HL-60 (cell line): ENCODE measurements around the gene HINT1.

ENCODE experiments used
- DNase-seq, 2 experiments: peaks; one replicate each; pipeline ENCODE4 v3.0.0-alpha.2; 2010 to 2020; ENCODE audit warnings: low read depth in 1 of 2, low spot score in 1 of 2
- H3K27ac ChIP-seq: fragments of 250-450 bp; sonication (Bioruptor Pico); replicated peaks from 2 replicates; pipeline ENCODE4 v1.5.1; 2020; ENCODE audit warnings: mild to moderate bottlenecking, moderate library complexity
- H3K27me3 ChIP-seq: fragments of 250-450 bp; sonication (Bioruptor Pico); 2 replicates; pipeline ENCODE4 v1.5.1; 2021; ENCODE audit warnings: mild to moderate bottlenecking, moderate library complexity; ENCODE audit not compliant: insufficient read depth, poor library complexity, severe bottlenecking
- H3K4me3 ChIP-seq: replicated peaks from 2 replicates; pipeline ENCODE4 v1.5.1; 2011; ENCODE audit warnings: mild to moderate bottlenecking, control low read depth, low read length; ENCODE audit not compliant: insufficient read depth
- GABPA ChIP-seq: IDR thresholded peaks from 2 replicates; pipeline ENCODE4 v1.6.1; 2012; ENCODE audit warnings: low read depth
- POLR2AphosphoS5 ChIP-seq: IDR thresholded peaks from 2 replicates; pipeline ENCODE4 v1.6.1; 2012; ENCODE audit warnings: low read depth
- SPI1 ChIP-seq: IDR thresholded peaks from 2 replicates; pipeline ENCODE4 v1.6.1; 2012; ENCODE audit warnings: low read depth, mild to moderate bottlenecking, borderline replicate concordance
- TF ChIP-seq, protein P1 (sequence below): IDR thresholded peaks from one replicate; pipeline ENCODE4 v1.5.1; 2011; ENCODE audit warnings: low read length, control low read depth, inconsistent platforms; ENCODE audit not compliant: insufficient read depth
- TF ChIP-seq, protein P2 (sequence below): IDR thresholded peaks from 2 replicates; pipeline ENCODE4 v1.6.1; 2012; ENCODE audit warnings: low read depth; ENCODE audit not compliant: insufficient replicate concordance

HINT1 gene

DNA sequence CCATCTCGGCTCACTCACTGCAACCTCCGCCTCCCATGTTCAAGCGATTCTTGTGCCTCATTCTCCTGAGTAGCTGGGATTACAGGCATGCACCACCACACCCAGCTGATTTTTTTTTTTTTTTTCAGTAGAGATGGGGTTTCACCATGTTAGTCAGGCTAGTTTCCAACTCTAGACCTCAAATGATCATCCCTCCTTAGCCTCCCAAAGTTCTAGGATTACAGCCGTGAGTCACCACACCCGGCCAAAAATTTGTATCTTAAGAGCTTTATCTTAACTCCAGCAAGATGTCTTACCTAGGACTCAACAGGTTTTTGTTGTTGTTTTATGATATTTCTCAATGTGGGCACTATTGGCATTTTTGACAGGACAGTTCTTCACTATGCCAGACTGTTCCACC, 33.6 kb upstream of the HINT1 start:
- no peak for DNase-seq
- Histone ChIP-seq H3K4me3 (no peak overlapping the region), H3K27me3 (no peaks in the 10 kb centered on the region), H3K27ac (no peak overlapping the region)
- TF ChIP-seq, protein P1, sequence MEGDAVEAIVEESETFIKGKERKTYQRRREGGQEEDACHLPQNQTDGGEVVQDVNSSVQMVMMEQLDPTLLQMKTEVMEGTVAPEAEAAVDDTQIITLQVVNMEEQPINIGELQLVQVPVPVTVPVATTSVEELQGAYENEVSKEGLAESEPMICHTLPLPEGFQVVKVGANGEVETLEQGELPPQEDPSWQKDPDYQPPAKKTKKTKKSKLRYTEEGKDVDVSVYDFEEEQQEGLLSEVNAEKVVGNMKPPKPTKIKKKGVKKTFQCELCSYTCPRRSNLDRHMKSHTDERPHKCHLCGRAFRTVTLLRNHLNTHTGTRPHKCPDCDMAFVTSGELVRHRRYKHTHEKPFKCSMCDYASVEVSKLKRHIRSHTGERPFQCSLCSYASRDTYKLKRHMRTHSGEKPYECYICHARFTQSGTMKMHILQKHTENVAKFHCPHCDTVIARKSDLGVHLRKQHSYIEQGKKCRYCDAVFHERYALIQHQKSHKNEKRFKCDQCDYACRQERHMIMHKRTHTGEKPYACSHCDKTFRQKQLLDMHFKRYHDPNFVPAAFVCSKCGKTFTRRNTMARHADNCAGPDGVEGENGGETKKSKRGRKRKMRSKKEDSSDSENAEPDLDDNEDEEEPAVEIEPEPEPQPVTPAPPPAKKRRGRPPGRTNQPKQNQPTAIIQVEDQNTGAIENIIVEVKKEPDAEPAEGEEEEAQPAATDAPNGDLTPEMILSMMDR: no peak
- TF ChIP-seq SPI1: no peak
- TF ChIP-seq GABPA: no peak
- TF ChIP-seq POLR2AphosphoS5: no peak
- TF ChIP-seq, protein P2, sequence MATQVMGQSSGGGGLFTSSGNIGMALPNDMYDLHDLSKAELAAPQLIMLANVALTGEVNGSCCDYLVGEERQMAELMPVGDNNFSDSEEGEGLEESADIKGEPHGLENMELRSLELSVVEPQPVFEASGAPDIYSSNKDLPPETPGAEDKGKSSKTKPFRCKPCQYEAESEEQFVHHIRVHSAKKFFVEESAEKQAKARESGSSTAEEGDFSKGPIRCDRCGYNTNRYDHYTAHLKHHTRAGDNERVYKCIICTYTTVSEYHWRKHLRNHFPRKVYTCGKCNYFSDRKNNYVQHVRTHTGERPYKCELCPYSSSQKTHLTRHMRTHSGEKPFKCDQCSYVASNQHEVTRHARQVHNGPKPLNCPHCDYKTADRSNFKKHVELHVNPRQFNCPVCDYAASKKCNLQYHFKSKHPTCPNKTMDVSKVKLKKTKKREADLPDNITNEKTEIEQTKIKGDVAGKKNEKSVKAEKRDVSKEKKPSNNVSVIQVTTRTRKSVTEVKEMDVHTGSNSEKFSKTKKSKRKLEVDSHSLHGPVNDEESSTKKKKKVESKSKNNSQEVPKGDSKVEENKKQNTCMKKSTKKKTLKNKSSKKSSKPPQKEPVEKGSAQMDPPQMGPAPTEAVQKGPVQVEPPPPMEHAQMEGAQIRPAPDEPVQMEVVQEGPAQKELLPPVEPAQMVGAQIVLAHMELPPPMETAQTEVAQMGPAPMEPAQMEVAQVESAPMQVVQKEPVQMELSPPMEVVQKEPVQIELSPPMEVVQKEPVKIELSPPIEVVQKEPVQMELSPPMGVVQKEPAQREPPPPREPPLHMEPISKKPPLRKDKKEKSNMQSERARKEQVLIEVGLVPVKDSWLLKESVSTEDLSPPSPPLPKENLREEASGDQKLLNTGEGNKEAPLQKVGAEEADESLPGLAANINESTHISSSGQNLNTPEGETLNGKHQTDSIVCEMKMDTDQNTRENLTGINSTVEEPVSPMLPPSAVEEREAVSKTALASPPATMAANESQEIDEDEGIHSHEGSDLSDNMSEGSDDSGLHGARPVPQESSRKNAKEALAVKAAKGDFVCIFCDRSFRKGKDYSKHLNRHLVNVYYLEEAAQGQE: no peak

DNA sequence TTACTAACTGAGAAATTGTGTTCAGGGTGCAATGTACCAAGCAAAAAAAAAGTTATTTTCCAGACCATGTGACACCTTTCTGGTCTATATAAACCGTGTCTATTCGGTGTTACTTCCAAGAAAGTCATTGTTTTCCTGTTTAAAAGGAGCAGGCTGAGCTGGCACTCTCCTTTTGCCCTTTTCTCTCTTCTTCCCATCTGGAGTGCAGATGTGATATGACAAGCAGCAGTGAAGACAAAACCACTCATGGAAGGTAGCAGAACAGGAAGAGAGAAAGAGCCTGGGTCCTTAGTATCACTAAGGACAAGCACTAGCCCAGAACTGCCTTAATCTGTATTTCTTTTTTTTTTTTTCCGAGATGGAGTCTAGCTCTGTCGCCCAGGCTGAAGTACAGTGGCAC, 31.3 kb upstream of the HINT1 start:
- Histone ChIP-seq H3K27ac (no peak overlapping the region), H3K27me3 (no peaks in the 10 kb centered on the region), H3K4me3 (no peak overlapping the region)
- no peak for DNase-seq
- no peak for TF ChIP-seq GABPA
- TF ChIP-seq, protein P1: no peak
- TF ChIP-seq POLR2AphosphoS5: no peak
- TF ChIP-seq, protein P2: no peak
- no peak for TF ChIP-seq SPI1

DNA sequence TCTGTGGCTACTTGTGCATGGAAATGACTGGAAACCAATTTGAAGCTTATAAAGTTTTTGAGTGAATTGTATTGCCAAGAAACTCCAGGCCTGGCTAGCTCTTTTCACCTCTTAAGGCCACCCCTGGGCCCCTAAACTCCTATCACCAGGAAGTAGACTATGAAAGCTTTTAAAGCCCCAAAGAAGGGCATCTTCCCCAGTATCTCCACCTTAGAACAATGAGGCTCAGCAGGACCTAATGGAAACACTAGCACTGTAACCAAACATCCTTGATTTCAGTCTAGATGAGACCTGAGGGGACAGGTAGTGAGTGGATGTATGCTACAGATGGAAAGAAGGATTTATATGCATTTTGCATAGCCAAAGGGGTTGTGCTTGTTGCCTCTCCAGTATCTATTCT, 30.6 kb upstream of the HINT1 start:
- no peak overlapping the region for H3K27ac ChIP-seq
- H3K4me3 ChIP-seq: no peak overlapping the region
- H3K27me3 ChIP-seq: no peaks in the 10 kb centered on the region
- no peak for DNase-seq
- no peak for TF ChIP-seq GABPA
- TF ChIP-seq, protein P1: no peak
- TF ChIP-seq, protein P2: no peak
- no peak for TF ChIP-seq SPI1
- TF ChIP-seq POLR2AphosphoS5: no peak
